GM03348 (cell line): ENCODE results near the gene EMX1.

Source experiments
- DNase-seq: peaks from one replicate; pipeline ENCODE4 v3.0.0; 2012; ENCODE audit warnings: low spot score

EMX1 gene

DNA sequence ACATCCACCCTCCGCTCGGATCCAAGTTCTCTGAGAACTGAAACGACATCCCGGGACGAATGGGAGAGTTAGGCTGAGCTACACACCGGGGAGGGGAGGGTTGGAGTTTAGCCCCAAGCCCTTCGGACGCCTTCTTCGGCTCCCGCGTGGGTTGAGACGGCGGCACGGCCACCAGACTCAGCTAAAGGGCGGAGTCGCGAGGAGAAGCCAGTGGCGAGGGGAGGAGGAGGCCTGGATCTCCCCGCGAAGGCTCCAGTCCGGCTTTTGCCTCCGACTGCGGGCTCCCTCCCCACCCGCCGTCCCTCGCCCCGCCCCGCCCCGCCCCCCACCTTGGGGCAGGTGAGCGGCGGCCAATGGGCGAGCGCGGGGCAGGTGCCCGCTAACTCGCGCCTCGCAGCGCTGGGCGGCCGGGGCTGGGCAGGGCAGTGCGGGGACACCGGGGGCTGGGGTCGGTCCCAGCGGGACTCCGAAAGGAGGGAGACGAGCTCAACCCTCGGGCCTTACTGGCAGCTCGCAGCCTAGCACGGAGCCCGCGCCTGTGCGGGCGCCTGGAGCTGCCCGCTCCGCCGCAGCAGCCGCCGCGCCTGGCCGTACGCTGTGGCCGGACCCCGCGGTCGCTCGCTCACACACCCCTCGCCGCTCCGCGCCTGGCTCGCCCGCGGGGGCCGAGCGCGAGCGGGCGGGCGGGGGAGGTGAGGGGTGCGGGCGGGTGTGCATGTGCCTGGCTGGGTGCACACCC lies at the start of gene EMX1:
TSS of gene EMX1 (plus strand) at position 382 of the 739 bp plus-strand sequence. CDS start at position 716, 334 bp downstream.
- DNase-seq, result peak; percentile 51

GRCh38 chr2:72871060-72871459 lies 46.3 kb upstream of the EMX1 start:
- DNase-seq, result no peak

DNA sequence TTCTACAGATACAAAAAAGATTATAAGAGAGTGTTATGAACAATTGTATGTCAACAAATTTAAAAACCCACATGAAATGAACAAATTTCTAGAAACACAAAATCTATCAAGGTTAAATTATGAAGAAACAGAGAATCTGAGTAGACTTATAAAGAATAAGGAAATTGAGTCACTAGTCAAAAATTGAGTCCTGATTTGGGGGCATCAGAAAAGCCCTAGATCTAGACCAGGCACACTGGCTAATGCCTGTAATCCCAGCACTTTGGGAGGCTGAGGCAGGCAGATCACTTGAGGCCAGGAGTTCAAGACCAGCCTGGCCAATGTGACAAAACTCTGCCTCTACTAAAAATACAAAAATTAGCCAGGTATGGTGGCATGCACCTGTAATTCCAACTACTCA lies 45.4 kb upstream of the EMX1 start:
- no peak for DNase-seq

GRCh38 chr2:72883356-72883962 lies 33.9 kb upstream of the EMX1 start:
- peak; percentile 63 for DNase-seq

GRCh38 chr2:72886505-72887031 lies 30.8 kb upstream of the EMX1 start:
- DNase-seq, result no peak

- DNase-seq, result peak; percentile 94
Observed at GRCh38 chr2:72887032-72887739, 30.1 kb upstream of the EMX1 start, which contains the start of gene SPR. Gene SPR, plus strand, starts transcription at chr2:72887408. Its CDS starts 25 bp downstream, at chr2:72887433.

DNA sequence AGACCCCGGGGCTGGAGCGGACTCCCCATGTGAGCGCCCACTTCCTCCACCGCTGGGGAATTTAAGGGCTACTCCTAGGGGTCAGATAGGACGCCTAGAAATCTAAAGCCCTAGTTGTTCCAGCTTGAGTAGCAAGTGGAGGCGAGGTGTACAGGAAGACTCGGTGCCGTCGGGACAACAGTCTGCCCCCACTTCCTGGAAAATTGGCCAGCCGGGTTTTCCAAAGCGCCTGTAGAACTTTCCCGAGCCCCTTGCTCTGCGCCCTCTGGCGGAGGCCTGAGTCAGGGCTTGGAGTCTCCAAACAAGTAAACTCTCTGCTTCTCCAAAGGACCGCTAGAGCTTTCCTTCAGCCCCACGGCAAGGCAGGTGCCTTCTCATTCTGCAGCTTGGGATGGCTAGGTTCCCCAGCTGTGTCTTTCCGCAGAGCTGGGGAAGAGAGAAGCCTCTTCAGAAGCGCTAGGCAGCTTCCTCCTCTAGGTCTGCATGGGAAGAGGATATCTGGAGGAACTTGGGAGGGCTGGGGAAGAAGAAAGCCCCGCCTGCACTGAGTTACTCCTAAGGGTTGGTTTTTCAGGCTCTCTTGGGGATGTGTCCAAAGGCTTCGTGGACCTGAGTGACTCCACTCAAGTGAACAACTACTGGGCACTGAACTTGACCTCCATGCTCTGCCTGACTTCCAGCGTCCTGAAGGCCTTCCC lies 29.4 kb upstream of the EMX1 start:
- peak; percentile 92 for DNase-seq

GRCh38 chr2:72888438-72889202 lies 28.7 kb upstream of the EMX1 start:
- DNase-seq, result no peak

GRCh38 chr2:72889991-72890390 lies 27.3 kb upstream of the EMX1 start:
- DNase-seq, result no peak

GRCh38 chr2:72891091-72891818 lies 26.1 kb upstream of the EMX1 start:
- no peak for DNase-seq

- peak; percentile 93 for DNase-seq
Observed at GRCh38 chr2:72892506-72893173, 24.7 kb upstream of the EMX1 start.

GRCh38 chr2:72893594-72894319 lies 23.6 kb upstream of the EMX1 start:
- peak; percentile 79 for DNase-seq

DNA sequence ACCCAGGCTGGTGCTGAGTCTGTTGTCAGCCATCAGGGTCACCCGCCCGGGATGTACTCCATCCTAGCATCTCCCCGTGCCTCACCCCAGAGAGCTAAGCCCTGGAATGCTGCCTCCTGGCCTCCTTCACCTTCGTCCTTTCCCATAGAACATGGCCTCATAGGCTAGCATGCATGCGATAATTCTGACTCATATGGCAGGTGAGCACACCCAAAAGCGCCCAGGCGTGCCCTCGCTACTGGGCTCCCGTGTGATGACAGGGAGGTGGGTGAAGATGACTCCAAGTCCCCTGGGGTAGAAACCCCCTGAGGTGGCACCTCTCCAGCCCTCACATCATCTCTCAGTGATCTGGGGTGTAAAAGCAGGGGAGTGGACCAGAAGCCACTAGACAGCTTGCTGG lies 22.8 kb upstream of the EMX1 start:
- DNase-seq, result no peak

DNA sequence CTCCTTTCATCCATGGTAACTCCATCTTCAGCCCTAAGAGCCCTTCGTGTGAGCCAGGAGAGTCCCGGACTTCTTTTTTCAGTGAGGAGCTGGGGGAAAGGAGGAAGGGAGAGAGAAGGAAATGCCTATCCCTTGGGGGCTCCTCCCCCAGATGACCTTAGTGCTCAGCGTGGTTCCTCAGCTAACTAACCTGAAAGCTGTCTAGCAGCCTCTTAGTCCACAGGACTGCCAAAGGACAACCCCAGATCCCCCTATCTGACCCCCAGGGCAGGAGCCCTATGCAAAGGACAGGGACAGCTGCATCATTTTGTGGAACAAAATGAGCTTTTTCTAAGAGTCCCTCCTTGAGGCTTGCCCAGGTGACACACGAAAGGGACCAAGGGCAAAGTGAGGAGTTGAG lies 22.2 kb upstream of the EMX1 start:
- no peak for DNase-seq

DNA sequence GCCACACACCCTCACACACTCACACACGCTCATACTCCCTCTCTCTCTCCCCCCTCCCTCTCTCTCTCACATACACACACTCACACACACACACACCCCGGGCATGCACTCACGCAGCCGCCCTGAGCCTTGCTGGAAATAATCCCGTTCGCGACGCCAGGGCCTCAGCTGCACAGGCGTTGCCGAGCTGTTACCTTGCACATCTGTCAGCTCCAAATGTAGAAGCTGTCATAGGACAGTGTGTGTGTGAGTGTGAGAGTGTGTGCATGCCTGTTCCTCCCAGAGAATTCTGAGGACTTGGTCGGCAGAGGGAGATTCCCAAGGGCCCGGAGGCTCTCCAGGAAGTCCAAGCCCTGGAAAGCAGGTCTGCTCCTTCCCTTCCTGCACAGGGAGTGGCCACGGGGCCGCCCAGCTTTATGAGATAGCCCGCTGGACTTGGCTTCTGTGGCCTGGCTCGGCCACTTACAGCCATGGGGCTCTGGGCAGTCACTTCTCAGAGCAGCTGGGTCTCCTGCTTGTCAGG lies 21.5 kb upstream of the EMX1 start:
- peak; percentile 43 for DNase-seq

DNA sequence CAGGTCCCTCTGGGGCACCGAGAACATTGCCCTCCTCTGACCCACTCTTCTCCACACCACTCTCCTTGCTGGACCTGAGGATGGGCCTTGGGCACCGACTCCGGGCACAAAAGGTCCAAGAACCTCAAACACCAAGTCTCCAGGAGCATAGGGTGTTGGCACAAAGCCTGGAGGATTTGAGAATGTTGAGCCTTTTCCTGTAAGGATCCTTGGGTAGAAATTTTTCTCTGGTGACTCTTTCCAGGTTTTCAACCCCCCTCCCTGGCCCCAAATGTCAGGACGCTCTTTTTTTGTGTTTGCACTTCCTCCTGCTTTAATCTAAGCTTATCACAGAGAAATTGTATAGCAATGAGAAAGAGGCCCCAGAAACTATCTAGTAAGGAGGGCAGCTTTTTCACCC lies 20.9 kb upstream of the EMX1 start:
- DNase-seq, result no peak

GRCh38 chr2:72897785-72898584 lies 19.3 kb upstream of the EMX1 start:
- no peak for DNase-seq

GRCh38 chr2:72898585-72898906 lies 18.8 kb upstream of the EMX1 start:
- DNase-seq, result no peak
